ENCODE measurements around the gene MLF2.

GRCh38 chr12:6771091-6771495, 18.2 kb upstream of the MLF2 start:
- TF ChIP-seq ETV6 (conservative IDR thresholded peaks at IDR 0.05 in 1 of 2, IDR thresholded peaks at IDR 0.05 in 1 of 2; ENCODE audit: borderline replicate concordance in 1 of 2, low read depth in 1 of 2) (no peak), RCOR1 (conservative IDR thresholded peaks at IDR 0.05; ENCODE audit: low read depth, low read length) (no peak)

All from GM12878 (cell line).